ENCODE data around the gene CALCOCO2.
"Not testable (repeated sequence)": the region's sequence is repeated elsewhere in the genome, so short reads cannot be mapped to it uniquely, and the experiment has no call there.

Gene CALCOCO2, protein sequence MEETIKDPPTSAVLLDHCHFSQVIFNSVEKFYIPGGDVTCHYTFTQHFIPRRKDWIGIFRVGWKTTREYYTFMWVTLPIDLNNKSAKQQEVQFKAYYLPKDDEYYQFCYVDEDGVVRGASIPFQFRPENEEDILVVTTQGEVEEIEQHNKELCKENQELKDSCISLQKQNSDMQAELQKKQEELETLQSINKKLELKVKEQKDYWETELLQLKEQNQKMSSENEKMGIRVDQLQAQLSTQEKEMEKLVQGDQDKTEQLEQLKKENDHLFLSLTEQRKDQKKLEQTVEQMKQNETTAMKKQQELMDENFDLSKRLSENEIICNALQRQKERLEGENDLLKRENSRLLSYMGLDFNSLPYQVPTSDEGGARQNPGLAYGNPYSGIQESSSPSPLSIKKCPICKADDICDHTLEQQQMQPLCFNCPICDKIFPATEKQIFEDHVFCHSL

DNA sequence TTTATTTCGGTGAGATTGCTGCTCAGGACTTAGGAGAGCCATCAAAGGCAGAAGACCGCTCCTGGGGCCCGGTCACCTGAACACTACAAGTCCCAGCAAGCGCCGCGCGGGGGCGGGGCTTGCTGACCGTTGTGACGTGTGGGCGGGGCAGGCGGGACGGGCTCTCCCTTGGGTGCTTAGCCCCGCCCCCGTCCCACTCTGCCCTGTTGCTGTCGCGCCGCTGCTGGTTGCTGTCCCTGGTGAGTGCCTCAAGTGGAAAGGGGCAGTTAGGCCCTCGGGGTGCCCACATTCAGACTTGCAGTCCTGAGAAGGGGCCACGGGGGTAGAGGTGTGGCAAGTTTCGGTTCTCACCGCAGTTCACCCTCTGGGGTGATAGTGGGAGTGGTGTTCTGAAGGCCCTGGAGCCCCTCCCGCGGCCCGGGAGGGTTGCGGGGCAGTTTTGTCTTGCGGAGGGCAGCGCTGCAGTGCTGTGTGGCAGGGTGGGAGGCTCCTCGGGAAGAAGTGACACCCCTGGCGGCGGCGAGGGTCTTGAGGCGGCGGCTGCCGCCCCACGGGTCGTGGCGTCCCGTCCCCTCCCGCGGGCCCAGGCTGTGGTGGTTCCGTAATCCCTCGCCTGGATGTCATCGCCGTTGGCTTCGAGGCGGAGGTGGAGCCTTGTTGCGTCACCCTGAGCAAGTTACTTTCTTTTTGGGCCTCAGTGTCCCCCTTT lies at the start of gene CALCOCO2:
Gene CALCOCO2 (plus strand): TSS at position 196 of the 709 bp plus-strand sequence. CDS start 10,673 bp downstream, outside the sequence.
- peak; percentile 75 to 77 for DNase-seq

DNA sequence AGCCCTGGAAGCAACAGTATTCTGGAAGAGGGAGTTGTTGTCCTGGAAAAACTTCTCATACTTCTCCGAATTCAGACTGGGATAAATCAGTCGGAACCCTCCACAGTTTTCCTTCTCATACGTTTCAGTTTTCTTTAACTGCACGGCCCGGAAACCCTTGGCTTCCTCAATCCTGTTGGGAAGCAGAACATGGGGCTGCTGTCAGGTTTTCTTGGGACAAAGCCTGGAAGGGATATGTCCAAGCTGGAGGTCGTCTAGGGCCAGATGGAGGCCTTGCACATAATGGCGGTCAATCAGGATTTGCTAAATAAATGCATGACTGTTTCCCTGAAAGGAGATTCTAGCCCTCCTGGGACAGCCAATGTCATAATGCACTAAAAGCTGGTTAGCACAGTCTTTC lies 43.0 kb upstream of the CALCOCO2 start:
- no peak for DNase-seq

DNA sequence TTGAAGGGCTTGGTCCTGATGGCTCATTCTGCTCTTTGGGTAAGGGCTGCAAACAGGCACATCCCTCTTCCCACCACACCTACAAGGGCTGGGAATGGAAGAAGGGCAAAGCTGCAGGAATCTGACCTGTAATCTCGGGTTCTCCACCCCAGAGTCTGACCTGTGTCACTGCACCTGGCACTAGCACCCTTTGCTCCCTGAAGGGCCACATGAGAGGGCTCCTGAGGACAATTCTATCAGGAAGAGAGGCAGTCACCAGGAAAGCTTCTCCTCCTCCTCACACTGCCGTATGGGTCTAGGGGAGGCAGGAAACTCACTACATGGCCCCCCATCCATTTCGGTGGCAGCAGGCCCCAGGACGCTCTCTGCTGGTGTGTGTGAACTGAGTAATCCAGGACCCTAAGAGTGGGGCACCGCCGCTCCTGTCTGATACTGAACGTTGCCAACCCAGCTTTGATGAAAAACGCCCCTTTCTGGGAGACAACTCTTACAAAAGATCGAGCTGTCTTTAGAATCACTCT lies 40.2 kb upstream of the CALCOCO2 start:
- no peak for DNase-seq

DNA sequence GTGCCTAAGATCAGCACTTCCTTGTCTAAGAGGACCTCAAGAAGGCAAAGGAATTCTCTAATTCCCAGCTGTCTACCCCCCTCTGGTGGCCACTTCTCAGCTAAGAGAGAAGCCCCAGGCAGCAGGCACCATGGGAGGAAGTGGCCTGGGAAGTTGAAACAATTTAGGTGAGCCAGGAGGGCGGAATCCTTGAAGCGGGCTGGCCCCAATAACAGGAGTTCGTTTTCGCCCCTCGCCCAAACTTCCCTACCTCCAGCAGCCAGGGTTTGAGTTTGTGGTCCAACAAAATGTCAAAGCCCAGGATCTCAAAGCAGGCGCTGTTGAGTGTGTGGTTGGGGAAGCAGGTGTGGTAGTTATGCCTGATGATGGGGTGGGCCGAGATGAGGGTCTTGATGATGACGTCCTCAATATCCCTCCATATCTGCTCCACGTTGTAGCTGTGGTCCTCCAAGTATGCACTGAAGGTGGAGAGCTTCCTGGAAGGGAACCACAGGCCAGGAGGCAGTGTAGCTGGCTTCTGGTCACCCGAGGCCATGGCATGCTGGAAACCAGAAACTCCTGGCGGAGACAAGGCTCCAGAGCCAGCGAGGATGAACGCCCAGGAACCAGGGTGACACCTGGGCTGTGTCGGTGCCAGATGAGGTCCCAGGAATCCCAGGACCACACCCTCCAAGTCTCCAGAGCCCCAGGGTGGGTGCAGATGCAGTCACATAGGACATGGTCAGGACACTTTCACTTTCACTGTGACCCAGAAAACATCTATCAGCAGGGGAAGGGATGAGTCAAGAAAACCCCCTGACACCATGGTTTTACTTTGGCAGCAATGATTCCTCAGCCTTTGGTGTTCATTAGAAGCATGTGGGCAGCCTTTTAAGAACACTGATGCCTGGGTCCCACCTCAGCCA lies 39.5 kb upstream of the CALCOCO2 start:
- no peak for DNase-seq

DNA sequence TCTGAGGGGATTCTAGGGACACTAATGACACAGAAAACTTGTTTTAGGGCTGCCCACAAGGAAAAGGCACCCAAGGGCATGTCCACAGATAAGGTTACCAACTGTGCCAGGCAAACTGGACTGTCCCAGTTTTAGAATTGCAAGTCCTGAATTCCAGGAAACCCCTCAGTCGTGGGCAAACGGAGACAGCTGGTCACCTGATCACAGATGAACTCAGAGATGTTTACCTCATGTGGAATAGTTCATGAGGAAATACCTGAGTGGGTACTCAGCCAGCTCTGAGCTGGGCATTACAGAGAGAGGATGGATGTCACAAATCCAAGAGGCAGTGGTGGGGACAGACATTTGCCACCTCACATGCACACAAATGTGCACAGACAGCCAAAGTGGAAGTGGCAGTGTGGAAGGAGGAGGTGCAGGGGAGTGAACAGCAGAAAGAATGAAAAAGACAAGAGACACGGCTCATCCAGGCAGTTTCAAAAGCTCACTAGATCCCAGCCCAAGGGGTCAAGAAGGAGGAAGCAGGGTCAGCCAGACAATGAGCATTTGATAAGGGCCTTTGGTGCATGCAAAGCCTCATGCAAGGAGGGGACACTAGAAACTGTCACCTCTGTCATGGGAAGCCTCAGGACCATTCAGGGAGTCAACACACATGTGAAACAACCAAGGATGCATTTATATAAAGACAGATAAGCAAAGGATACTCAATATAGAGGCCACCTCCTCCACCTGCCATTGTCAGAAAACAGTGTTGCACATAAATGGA lies 38.6 kb upstream of the CALCOCO2 start:
- no peak for DNase-seq

DNA sequence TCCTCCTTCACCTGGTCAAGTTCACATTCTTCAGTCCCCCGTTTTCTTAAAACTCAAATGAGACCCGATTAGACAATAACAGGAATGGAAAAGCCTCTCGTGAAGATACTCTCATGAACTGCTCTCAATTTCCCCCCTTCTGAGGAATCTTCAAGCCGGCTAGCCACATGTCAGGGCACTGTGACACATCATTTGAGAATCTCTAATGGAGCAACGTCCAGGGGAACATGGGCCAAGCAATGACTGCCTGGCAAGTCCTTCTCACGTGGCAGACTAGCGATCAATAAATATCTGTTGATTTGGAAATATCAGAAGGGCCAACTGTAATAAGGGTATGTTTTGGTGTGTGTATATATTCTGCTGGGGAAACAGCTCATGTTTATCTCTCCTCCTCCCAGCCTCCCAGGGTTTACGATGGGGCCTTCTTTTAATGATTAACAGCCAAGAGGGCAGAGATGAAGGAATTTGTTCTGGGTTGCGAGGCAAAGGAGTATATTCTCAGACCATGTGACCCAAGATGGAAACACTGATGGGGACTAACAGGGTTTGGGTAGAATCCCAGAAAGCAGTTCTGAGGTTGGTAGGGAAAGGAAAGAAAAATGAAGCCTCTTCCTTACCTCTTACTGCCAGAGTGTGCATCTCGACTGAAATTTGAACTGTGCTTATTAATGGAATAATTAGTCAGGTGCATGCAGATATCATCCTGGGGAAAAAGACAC lies 35.2 kb upstream of the CALCOCO2 start:
- DNase-seq = no peak

DNA sequence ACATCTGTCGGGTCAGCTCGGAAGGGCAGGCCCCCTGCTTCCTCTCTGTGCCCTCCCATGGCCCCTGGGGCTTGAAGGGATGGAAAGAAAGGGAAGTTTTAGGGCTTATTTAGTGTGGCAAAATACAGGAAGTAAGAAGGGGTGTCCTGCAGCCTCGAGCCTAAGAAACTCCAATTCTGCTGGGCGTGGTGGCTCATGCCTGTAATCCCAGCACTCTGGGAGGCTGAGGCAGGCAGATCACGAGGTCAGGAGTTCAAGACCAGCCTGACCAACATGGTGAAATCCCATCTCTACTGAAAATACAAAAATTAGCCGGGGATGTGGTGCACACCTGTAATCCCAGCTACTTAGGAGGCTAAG lies 34.7 kb upstream of the CALCOCO2 start:
- not testable (repeated sequence) for DNase-seq

DNA sequence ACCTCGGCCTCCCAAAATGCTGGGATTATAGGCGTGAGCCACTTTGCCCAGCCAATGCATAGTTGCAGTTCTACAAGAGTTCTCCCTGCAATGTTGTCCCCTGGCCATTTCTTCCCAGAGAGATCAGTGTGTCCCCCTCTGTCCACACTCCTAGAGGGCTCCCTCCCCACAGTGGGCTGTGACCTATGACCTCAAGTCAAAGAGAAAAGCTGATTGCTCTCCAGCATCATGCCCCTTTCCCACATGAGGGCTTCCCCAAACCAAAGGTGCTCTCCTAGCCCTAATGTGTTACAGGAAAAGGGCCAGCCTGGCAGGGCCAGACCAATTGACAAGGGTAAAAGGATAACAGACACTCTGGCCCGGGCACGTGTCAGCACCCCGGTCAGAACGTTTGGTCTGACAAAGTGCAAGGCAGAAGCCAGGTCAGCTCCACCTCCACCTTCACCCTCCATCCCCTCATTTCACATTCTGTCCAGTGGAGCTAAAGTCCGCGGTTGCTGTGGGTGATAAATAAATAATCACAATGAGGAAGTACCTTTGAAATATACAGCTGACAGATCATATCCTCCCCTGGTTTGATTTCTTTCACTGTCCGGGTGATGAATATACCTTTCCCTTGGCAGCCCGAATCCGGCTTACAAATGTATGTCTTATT lies 31.6 kb upstream of the CALCOCO2 start:
- no peak for DNase-seq

DNA sequence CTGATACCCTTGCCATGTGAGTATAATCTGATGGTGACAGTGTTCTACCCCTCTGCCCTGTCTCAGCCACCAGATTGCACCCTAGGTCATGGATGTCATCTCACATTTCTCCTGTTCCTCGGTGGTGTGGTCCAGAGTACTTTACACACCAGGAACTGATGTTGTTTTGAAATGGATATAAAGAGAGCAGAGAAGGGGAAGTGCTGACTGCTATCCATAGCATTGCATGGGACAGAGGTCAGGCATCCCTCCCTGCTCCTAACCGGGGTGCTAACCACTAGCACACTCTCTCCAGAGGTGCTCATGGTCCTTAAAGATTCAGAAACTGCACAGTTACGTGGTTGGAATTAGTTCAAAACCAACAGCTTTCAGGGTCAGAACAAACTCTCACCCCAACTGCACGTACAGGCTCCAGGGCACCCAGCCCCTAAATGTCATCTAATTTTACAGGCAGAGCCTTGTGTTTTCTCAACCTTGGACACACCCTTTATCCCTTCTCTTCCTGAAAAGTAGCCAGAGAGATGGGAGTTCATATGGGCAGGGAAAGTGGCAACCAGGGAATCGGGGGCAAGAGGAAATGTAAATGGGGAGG lies 30.1 kb upstream of the CALCOCO2 start:
- DNase-seq = no peak

DNA sequence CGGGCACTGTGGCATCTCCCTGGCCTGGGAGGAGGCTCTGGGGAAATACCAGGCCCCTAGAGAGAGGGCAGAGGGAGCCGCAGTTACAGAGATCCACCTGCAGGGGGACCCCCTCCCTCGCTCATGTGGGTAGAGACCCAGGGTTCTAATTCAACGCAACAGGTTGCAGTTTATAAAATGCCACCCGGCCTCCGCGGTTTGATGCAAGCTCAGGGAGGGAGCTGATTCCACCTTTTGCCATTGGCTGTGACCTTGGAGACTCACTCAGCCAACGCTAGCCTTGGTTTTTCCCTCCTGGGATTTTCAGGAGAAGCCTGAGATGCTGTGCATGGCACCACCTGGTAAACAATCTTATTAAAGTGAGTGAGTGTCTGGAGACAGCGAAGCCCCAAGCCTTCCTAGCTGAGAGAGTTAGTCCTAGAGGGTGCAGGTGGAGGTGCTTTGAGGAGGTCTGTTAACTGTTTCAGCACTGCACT lies 25.9 kb upstream of the CALCOCO2 start:
- peak; percentile 61 to 64 for DNase-seq

DNA sequence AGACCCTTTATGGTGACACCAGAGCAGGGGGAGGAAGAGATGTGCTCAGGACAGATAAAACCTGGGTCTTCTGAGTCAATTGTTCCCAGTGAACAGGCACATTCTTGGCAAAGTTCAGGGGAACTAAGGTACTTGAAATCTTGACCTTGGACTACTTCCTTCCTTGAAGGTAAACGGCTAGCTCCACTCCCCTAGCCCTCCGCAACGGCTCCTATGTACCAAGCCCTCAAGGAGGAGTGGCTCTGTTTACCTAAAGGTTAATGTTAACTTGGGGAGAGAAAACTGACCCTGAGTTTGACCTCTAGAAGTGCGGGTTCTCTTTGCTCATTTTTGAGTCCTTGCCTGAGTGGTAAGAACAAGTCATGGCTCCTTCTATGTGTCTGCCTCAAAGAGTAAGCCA lies 21.7 kb upstream of the CALCOCO2 start:
- no peak for DNase-seq

DNA sequence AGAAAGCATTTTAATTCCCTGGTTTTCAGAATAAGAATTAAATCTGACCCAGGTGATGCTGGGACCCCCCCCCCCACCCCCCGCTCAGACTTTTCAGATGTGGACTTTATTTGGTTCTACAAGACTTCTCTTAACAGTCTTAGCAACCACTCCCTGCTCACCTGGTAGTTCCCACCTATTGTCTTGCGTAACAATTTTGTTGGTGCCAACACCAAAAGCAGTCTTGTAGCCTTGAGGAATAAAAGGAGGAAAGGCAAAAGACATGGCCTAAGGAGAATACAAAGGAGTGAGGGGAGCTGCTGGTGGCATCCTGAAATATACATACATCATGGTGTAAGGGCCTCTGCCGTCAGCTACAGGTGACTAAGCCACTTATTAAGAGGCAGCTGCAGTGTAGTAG lies 18.8 kb upstream of the CALCOCO2 start:
- DNase-seq = no peak

DNA sequence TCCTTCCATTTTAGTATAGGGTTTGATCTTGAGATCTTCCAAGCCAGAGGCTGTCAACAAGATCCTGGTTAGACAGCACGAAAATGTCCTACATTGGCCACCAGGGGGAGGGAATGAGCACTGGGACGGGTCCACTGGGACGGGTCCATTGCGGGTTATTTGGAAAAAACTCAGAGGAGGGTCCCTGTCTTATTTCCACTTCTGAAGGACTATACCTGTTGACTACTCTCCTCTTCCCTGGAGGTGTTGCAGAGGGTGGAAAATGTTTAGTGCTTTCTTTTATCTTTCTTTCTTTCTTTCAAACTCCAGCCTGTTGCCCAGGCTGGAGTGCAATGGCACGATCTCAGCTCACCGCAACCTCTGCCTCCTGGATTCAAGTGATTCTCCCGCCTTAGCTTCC lies 16.3 kb upstream of the CALCOCO2 start:
- peak; percentile 56 to 60 for DNase-seq

DNA sequence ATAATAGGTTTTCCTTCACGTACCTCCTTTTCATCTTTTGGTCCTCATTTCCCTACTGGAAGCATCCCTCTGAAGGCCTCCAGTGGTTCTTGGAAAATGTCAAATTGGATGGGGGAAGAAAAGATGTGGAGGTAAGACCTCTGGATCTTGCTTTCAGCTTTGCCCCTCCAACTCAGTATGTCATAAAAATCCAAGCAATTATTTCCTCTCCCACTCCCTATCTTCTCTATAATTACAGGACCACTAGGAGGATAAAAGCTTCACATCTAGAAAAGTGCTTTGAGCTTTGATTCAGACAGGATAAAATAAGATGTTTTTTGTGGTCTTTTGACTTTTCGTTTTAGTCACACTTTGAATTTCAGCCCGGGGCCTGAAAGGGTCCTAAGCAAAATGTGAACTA lies 15.5 kb upstream of the CALCOCO2 start:
- DNase-seq = no peak

DNA sequence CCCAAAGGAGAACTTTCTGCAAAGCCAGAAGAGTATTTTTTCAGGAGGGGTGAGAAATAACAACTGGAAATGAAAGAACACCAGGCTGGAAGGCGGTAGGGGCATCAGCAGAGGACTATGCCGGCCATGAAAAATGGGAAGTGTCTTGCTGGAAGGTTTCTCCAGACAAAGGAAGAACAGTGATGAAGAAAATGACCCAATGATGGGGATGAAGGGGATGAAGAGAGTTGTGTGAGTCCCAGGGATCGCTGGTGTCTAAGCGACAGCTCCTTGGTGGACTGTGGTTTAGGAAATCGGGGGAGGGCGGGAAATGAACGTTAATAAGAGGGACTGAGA lies 14.4 kb upstream of the CALCOCO2 start:
- DNase-seq = no peak

DNA sequence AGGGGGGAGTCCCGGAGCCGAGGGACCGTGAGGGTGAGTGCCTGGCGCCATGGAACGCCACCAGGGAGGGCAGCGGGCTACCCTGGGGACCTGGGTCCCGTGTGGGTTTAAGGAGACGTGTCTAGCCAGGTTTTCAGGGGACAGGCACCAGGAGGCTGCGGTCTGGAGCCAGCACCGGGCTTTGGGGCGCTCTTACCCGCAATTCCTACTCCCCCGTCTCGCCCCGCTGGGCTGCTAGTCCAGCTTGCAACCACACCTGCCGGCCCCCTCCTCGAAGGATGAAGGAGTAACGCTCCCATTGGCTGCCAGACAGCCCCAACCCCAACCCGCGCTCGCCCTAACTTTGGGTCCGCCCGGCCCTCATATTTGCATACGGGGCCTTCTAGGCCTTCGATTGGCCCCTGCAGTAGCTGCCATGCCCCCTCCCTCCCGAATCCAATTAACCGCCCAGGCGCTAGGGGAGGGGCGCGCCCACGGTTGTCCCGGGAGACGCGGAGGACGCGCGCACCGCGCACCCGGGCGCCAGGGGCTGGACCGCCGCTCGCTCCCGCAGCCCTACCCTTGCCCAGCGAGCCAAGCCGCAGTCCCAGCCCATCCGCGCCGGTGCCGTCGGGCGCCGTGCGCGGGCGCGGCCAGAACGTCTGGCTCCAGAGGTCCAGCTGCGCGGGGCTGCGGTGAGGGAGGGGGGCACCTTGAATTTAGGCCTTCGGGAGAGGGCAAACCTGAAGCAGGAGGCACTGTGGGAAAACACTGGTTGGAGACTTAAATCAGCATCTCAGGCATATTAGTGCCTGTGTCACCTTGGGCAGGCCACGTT lies 13.9 kb upstream of the CALCOCO2 start, which contains the start of gene TTLL6:
Gene TTLL6 (minus strand): TSS at position 456 of the 817 bp plus-strand sequence. CDS start 157 bp downstream, at position 299.
- DNase-seq = peak; percentile 71 to 72

DNA sequence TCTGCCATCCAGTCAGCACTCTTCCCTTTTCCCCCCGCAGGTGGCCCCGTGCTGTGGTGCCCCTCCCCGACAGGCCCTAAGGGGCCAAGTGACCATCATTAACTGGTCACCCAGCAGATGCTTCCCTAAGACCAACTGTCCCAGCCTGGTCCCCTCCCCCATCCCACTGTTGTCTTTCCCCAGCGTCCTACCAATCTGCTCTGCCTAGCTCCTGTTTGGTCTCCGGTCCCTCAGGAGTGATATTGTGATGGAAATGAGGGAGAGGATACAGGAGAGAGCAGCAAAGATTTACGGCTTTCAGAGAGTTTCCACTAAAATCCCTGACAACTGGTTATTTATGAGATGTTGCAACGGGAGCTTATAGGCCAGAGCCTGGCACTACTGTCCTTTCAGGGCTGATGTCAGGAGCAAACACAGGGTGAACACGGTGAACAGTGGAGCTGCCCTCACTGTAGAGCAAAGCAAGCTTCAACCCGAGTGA lies 12.4 kb upstream of the CALCOCO2 start:
- no peak for DNase-seq

DNA sequence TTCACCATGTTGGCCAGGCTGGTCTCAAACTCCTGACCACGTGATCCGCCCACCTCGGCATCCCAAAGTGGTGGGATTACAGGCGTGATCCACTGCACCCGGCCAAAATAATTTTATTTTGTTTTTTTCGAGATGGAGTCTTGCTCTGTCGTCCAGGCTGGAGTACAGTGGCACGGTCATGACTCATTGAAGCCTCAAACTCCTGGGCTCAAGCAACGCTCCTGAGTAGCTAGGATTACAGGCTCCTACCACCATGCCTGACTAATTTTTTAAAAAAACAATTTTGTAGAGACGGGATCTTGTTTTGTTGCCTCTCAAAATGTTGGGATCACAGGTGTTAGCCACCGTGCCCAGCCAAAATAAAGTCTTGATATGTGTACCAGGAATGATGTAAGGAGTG lies 11.4 kb upstream of the CALCOCO2 start:
- no peak for DNase-seq

DNA sequence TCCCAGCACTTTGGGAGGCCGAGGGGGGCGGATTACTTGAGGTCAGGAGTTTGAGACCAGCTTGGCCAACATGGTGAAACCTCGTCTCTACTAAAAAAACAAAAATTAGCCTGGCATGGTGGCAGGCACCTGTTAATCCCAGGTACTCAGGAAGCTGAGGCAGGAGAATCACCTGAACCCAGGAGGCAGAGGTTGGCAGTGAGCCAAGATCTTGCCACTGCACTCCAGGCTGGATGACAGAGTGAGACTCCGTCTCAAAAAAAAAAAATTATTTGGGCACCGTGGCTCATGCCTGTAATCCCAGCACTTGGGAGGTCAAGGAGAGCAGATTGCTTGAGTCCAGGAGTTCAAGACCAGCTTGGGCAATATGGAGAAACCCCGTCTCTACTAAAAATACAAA lies 9.9 kb upstream of the CALCOCO2 start:
- DNase-seq = not testable (repeated sequence)
